Measurements from ENCODE around the gene XDH.

- no peak for TF ChIP-seq CTCF (IDR thresholded peaks at IDR 0.05; ENCODE audit: low read length)
- no peak for TF ChIP-seq EZH2 (IDR thresholded peaks at IDR 0.05; ENCODE audit: borderline replicate concordance, low read length)
Measured at GRCh38 chr2:31319406-31320175, 95.0 kb downstream of the XDH start.
